PC-9 (cell line): ENCODE measurements around the gene COL27A1. TPM values are rescaled to one million over a fixed set of nuclear protein-coding genes. Genes with fewer than 3 reads are reported as not detected.

Source experiments
- BruUV-seq: library from RNA; stranded (reverse); fragments of 400-500 nt; replicated peaks from 2 replicates; lab custom pipeline; 2021; lab: Mats Ljungman, UMichigan
- CTCF ChIA-PET: fragments of 300-600 bp; sonication (Branson Sonifier 250); formaldehyde crosslinking; loops from one replicate; lab custom pipeline; 2022; ENCODE audit warnings: antibody characterized with exemption; lab: Charles Lee
- POLR2A ChIA-PET: fragments of 300-600 bp; sonication (Branson Sonifier 250); formaldehyde crosslinking; loops from one replicate; lab custom pipeline; 2022; ENCODE audit warnings: antibody characterized with exemption; ENCODE audit not compliant: unreplicated experiment; lab: Charles Lee
- DNase-seq, 2 experiments: peaks; one replicate each; pipeline versions ENCODE4 v3.0.0 to v3.0.0-alpha.2; 2015 to 2022; ENCODE audit warnings: mixed read lengths in 1 of 2
- H2AFZ ChIP-seq: fragments of 200-600 bp; sonication (generic); 2 replicates; pipeline ENCODE4 v1.8.1; 2017; ENCODE audit warnings: antibody characterized with exemption
- H3F3A ChIP-seq: fragments of 200-600 bp; sonication (generic); 2 replicates; pipeline ENCODE4 v1.8.1; 2017; ENCODE audit warnings: antibody characterized with exemption, mild to moderate bottlenecking, low read depth; ENCODE audit not compliant: insufficient read depth
- H3K27ac ChIP-seq: fragments of 200-600 bp; sonication (generic); 2 replicates; pipeline ENCODE4 v1.6.1; 2016; ENCODE audit warnings: mixed run types
- H3K27me3 ChIP-seq: fragments of 200-600 bp; sonication (generic); 2 replicates; pipeline ENCODE4 v1.6.1; 2016; ENCODE audit warnings: low read depth, mixed run types; ENCODE audit not compliant: insufficient read depth
- H3K36me3 ChIP-seq: fragments of 200-600 bp; sonication (generic); 2 replicates; pipeline ENCODE4 v1.6.1; 2016; ENCODE audit warnings: low read depth, mixed run types
- H3K4me1 ChIP-seq: fragments of 200-600 bp; sonication (generic); replicated peaks from 2 replicates; pipeline ENCODE4 v1.6.1; 2016; ENCODE audit warnings: mixed run types; ENCODE audit not compliant: insufficient read depth
- H3K4me2 ChIP-seq: fragments of 200-600 bp; sonication (generic); 2 replicates; pipeline ENCODE4 v1.6.1; 2017; ENCODE audit warnings: mixed run types
- H3K4me3 ChIP-seq: fragments of 200-600 bp; sonication (generic); 2 replicates; pipeline ENCODE4 v1.6.1; 2016; ENCODE audit warnings: mixed run types
- H3K79me2 ChIP-seq: fragments of 200-600 bp; sonication (generic); 2 replicates; pipeline ENCODE4 v1.6.1; 2017; ENCODE audit warnings: low read depth, mixed run types
- H3K9me2 ChIP-seq: fragments of 200-600 bp; sonication (generic); 2 replicates; pipeline ENCODE4 v1.8.1; 2017; ENCODE audit warnings: mild to moderate bottlenecking; ENCODE audit not compliant: insufficient read depth
- H3K9me3 ChIP-seq: fragments of 200-600 bp; sonication (generic); 2 replicates; pipeline ENCODE4 v1.8.1; 2016; ENCODE audit warnings: low read depth; ENCODE audit not compliant: insufficient read depth
- H4K20me1 ChIP-seq: fragments of 200-600 bp; sonication (generic); 2 replicates; pipeline ENCODE4 v1.8.1; 2017; ENCODE audit not compliant: insufficient read depth
- CTCF ChIP-seq: fragments of 200-600 bp; sonication (generic); conservative IDR thresholded peaks from 2 replicates; pipeline ENCODE4 v1.6.1; 2017; ENCODE audit warnings: mixed run types, antibody characterized with exemption, mild to moderate bottlenecking, moderate library complexity
- EZH2 ChIP-seq: fragments of 200-600 bp; sonication (generic); IDR thresholded peaks from 2 replicates; pipeline ENCODE4 v1.8.0; 2017; ENCODE audit warnings: antibody characterized with exemption, low read depth
- intact Hi-C: fragments of 100-400 bp; cut with micrococcal nuclease; formaldehyde crosslinking; loops from one replicate; pipeline ENCODE4 v1.10.0; 2022; ENCODE audit not compliant: unreplicated experiment
- total RNA-seq: library from RNA; stranded (reverse); gene quantifications from 2 replicates; pipeline ENCODE4 v1.2.3, GENCODE V29; 2021

COL27A1 gene
- total RNA-seq, 1 experiment from 2014 or later, result 0.39 TPM

DNA sequence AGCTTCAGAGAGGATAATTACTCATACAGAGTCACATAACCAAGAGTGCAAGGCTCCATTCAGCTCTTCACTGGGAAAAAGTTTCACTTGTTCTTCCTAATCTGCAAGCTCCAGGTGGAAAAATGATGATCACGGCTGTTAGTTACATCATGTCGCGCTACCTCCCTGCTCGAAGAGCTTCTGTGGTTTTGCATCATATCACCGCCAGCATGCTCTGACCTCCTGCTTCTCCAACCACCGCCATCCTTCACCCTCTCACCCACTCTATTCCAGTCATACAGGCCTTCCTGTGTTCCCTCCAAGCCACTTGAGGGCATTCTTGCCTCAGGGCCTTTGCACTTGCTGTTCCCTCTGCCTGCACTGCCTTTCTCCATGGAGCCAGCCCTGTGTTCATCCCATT, 47.1 kb downstream of the COL27A1 start:
- intact Hi-C loops, result no loop called here
- no TSS peak for BruUV-seq
- Histone ChIP-seq H3K4me2 (no peak overlapping the region), H3K27me3 (peaks cover 6% of the 10 kb centered on the region), H3K4me1 (no peaks in the 10 kb centered on the region), H3K27ac (no peak overlapping the region), H3K9me3 (no peaks in the 10 kb centered on the region), H3K4me3 (no peak overlapping the region), H3K79me2 (no peaks in the 10 kb centered on the region), H3K9me2 (no peaks in the 10 kb centered on the region), H2AFZ (no peak overlapping the region), H3K36me3 (no peaks in the 10 kb centered on the region), H4K20me1 (no peaks in the 10 kb centered on the region), H3F3A (no peaks in the 10 kb centered on the region)
- POLR2A ChIA-PET, result no interaction called here
- TF ChIP-seq EZH2, result no peak
- TF ChIP-seq CTCF, result no peak
- DNase-seq, result no peak
- CTCF ChIA-PET, result no interaction called here

GRCh38 chr9:114202849-114203248, 47.5 kb downstream of the COL27A1 start:
- Histone ChIP-seq H3K9me2 (no peaks in the 10 kb centered on the region), H3K4me2 (no peak overlapping the region), H3K27me3 (peaks cover 6% of the 10 kb centered on the region), H4K20me1 (no peaks in the 10 kb centered on the region), H3K4me1 (no peaks in the 10 kb centered on the region), H3K9me3 (no peaks in the 10 kb centered on the region), H3K36me3 (no peaks in the 10 kb centered on the region), H3K27ac (no peak overlapping the region), H3F3A (no peaks in the 10 kb centered on the region), H3K79me2 (no peaks in the 10 kb centered on the region), H3K4me3 (no peak overlapping the region), H2AFZ (no peak overlapping the region)
- TF ChIP-seq EZH2, result no peak
- no peak for TF ChIP-seq CTCF
- ChIA-PET CTCF (no interaction called here), POLR2A (no interaction called here)
- BruUV-seq, result no TSS peak
- intact Hi-C loops, result no loop called here
- no peak for DNase-seq

DNA sequence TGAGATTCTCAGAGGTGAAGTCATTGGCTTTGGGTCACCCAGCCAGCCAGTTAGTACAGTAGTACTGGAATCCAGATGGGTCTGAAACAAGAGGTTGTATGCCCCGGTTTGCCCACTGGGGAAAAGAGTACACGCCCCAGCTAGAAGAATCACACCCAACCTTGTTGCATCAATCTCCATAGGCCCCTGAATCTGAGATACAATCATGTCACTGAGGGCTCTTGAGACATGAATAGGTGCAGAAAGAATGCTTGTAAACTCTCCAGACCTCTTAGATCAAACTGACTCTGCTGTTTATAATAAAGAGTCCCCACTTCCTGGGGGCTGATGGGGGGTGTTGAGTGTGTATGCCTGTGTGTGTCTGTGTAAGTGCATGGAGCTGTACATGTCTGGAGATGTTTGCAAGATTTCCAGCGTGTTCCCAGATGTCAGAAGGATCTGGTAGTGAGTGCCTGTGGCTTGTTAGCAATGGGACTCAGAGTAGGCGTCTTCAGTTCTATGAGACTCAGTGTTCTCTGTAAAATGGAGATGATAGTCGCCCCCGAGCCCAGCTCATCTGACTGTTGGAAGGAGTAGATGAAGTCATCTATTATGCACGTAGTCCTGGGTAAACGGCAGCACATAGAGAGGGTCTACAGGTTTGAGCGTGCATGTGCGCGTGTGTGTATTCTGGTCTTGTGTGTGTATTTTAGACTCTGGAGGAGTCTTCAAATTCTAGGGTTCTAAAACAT, 48.2 kb downstream of the COL27A1 start:
- H3K9me2 ChIP-seq, result no peaks in the 10 kb centered on the region
- ChIA-PET CTCF (no interaction called here), POLR2A (interaction anchor here (0.5 kb wide), 1 partner anchor 27 kb away, joined by 4 read pairs; no protein-coding TSS in a partner anchor)
- no peaks in the 10 kb centered on the region for H4K20me1 ChIP-seq
- intact Hi-C loops, result no loop called here
- peaks cover 6% of the 10 kb centered on the region for H3K27me3 ChIP-seq
- no peaks in the 10 kb centered on the region for H3K9me3 ChIP-seq
- no peak for TF ChIP-seq EZH2
- TF ChIP-seq CTCF, result no peak
- H3K4me3 ChIP-seq, result no peak overlapping the region
- H3K27ac ChIP-seq, result no peak overlapping the region
- no peaks in the 10 kb centered on the region for H3F3A ChIP-seq
- DNase-seq, result no peak
- no peak overlapping the region for H2AFZ ChIP-seq
- H3K4me1 ChIP-seq, result no peaks in the 10 kb centered on the region
- BruUV-seq, result no TSS peak
- H3K79me2 ChIP-seq, result no peaks in the 10 kb centered on the region
- no peak overlapping the region for H3K4me2 ChIP-seq
- H3K36me3 ChIP-seq, result no peaks in the 10 kb centered on the region
